Breast epithelium (tissue), 4 donors: ENCODE measurements around the gene RNF125. TPM values are rescaled to one million over a fixed set of nuclear protein-coding genes. Genes with fewer than 3 reads are reported as not detected.

Source experiments
- DNase-seq, 2 donors: peaks; one replicate each; pipeline ENCODE4 v3.0.0-alpha.2; 2019; ENCODE audit warnings: low spot score in 2 of 2
- H3K27ac ChIP-seq, 2 donors: fragments of 200-600 bp; sonication (generic) in 1 of 2; one replicate each; pipeline ENCODE4 v1.5.1; 2016 to 2019; ENCODE audit warnings: mild to moderate bottlenecking in 1 of 2
- H3K27me3 ChIP-seq, 2 donors: fragments of 200-600 bp; sonication (generic) in 1 of 2; one replicate each; pipeline versions ENCODE4 v1.5.1 to v1.6.0; 2017 to 2019; ENCODE audit warnings: control low read depth in 1 of 2, mild to moderate bottlenecking in 1 of 2
- H3K36me3 ChIP-seq: fragments of 200-600 bp; one replicate; pipeline ENCODE4 v1.5.1; 2019
- H3K4me1 ChIP-seq, 2 donors: fragments of 200-600 bp; sonication (generic); one replicate each; pipeline ENCODE4 v1.5.1; 2016 to 2019; ENCODE audit warnings: control low read depth in 1 of 2
- H3K4me3 ChIP-seq, 3 donors: fragments of 200-600 bp; sonication (generic); 1 replicate in 2 of 3; 2 replicates in 1 of 3; pipeline ENCODE4 v1.5.1; 2016 to 2019; ENCODE audit warnings: mild to moderate bottlenecking in 3 of 3, moderate library complexity in 2 of 3
- H3K9me3 ChIP-seq, 2 donors: fragments of 200-600 bp; sonication (generic) in 1 of 2; one replicate each; pipeline ENCODE4 v1.5.1; 2016 to 2019; ENCODE audit warnings: control low read depth in 1 of 2
- POLR2A ChIP-seq: fragments of 450-650 bp; IDR thresholded peaks from one replicate; pipeline ENCODE4 v1.6.1; 2016; ENCODE audit warnings: antibody characterized with exemption, mild to moderate bottlenecking, moderate library complexity
- POLR2AphosphoS5 ChIP-seq, 3 donors: sonication (generic); formaldehyde crosslinking; IDR thresholded peaks; one replicate each; pipeline ENCODE4 v1.6.1; 2017; ENCODE audit warnings: antibody characterized with exemption in 3 of 3
- intact Hi-C: fragments of 100-400 bp; cut with DNase I; formaldehyde crosslinking; loops from one replicate; pipeline ENCODE4 v1.15.1; 2023; ENCODE audit warnings: low total_unique reads
- total RNA-seq, 3 donors: library from RNA; depleted of rRNA; stranded (reverse); fragments of >200 nt; gene quantifications; one replicate each; pipeline ENCODE4 v1.1.0, GENCODE V29; 2016
- TF ChIP-seq, protein P1 (sequence below), 3 donors: fragments of 450-650 bp; IDR thresholded peaks; one replicate each; pipeline ENCODE4 v1.5.1; 2016 to 2017; ENCODE audit warnings: antibody characterized with exemption in 3 of 3, mild to moderate bottlenecking in 3 of 3, moderate library complexity in 3 of 3

The RNF125 gene
- total RNA-seq, 3 donors from 2014 or later: 4.5 to 9.3 (median 7.2) TPM

DNA sequence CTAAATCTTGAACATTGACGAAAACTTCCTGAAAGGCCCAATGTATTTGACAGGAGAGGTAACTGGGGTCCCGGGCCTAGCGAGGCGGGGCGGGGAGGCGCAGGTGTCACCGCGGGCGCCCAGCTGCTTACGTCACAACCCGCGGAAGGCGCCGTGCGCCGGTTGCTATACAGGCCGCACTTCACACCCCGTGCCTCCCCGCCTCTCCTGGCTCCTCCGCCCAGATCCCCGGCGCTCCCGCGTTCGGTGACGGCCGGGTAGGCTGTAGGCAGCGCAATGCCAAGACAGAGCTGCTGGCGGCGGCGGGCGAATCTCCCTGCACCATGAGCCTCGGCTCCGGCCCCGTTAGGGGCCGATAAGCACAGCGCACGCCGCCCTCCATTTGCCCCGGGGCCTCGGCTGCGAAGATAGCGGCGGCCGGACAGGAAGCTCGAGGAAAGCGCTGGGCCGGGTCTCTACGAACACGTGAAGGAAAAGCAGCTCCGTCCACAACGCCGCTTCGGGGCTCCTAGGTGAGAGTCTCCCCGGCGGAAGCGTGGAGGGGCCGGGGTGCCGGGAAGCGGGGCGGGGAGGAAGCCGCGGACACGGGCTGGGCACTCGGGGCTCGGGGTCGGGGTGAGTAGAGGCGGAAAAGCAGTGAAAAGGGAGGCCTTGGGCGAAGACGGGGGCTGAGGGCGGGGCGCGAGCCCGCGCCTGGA is 73.2 kb downstream of the RNF125 start, which contains the start of gene RNF138:
RNF138 (plus strand) TSS at position 151 of the 698 bp plus-strand sequence. CDS start 903 bp downstream, outside the sequence.
- no peaks in the 10 kb centered on the region for H3K9me3 ChIP-seq
- intact Hi-C loops: no loop called here
- TF ChIP-seq POLR2A (no peak), POLR2AphosphoS5 (IDR thresholded peaks at IDR 0.05) (peak; percentile 49 to 81 (median 80))
- TF ChIP-seq, protein P1, sequence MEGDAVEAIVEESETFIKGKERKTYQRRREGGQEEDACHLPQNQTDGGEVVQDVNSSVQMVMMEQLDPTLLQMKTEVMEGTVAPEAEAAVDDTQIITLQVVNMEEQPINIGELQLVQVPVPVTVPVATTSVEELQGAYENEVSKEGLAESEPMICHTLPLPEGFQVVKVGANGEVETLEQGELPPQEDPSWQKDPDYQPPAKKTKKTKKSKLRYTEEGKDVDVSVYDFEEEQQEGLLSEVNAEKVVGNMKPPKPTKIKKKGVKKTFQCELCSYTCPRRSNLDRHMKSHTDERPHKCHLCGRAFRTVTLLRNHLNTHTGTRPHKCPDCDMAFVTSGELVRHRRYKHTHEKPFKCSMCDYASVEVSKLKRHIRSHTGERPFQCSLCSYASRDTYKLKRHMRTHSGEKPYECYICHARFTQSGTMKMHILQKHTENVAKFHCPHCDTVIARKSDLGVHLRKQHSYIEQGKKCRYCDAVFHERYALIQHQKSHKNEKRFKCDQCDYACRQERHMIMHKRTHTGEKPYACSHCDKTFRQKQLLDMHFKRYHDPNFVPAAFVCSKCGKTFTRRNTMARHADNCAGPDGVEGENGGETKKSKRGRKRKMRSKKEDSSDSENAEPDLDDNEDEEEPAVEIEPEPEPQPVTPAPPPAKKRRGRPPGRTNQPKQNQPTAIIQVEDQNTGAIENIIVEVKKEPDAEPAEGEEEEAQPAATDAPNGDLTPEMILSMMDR (IDR thresholded peaks at IDR 0.05): peak in 2 of 3 donors; percentile 13 to 26

DNA sequence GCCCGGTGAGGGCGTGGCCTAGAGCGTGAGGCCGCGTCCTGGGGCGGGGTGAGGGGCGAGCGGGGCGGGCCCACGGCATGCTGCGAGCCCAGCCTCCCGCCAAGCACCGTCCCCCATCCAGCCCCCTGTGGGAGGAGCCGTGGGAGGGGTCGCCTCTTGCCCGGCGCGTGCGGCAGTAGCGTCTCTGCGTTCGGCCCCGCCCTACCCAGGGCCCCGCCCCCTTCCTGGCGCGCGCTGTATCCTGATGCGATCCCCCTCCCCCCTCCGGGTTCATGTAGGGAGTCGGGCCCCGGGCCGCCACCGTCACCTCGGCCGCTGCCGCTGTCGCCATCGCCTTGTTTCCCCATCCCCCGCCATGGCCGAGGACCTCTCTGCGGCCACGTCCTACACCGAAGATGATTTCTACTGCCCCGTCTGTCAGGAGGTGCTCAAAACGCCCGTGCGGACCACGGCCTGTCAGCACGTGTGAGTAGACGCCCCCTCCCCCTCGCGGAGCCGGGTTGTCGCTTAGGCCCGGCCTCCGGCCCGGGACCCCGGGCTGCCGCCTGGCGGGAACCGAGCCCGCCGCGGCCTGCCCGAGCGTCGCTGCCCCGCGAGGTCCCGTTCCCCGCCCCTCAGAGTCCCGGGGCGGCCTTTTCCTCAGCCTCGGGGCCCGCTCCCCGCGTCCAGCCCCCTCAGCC is 73.9 kb downstream of the RNF125 start:
- Histone ChIP-seq H3K4me1 (peaks cover 0 to 4% of the 10 kb centered on the region in 2 donors), H3K36me3 (no peaks in the 10 kb centered on the region), H3K27me3 (no peaks in the 10 kb centered on the region), H3K27ac (peak overlapping the region; percentile 98 to 100), H3K4me3 (peak overlapping the region; percentile 87 to 92 (median 91)), H3K9me3 (no peaks in the 10 kb centered on the region)
- TF ChIP-seq, protein P1 (IDR thresholded peaks at IDR 0.05): no peak
- TF ChIP-seq POLR2A (peak; percentile 23), POLR2AphosphoS5 (IDR thresholded peaks at IDR 0.05) (peak; percentile 47 to 85 (median 80))
- intact Hi-C loops: no loop called here
- peak; percentile 97 to 98 for DNase-seq

More for the DNA sequence above, 73.2 kb downstream of the RNF125 start, which contains the start of gene RNF138:
- Histone ChIP-seq H3K27me3 (no peaks in the 10 kb centered on the region), H3K27ac (peak within 1 kb of the TSS; percentile 98 to 100), H3K4me3 (peak within 1 kb of the TSS; percentile 87 to 92 (median 91)), H3K4me1 (no peaks in the 10 kb centered on the region), H3K36me3 (no peaks in the 10 kb centered on the region)
- peak; percentile 84 to 85 for DNase-seq

DNA sequence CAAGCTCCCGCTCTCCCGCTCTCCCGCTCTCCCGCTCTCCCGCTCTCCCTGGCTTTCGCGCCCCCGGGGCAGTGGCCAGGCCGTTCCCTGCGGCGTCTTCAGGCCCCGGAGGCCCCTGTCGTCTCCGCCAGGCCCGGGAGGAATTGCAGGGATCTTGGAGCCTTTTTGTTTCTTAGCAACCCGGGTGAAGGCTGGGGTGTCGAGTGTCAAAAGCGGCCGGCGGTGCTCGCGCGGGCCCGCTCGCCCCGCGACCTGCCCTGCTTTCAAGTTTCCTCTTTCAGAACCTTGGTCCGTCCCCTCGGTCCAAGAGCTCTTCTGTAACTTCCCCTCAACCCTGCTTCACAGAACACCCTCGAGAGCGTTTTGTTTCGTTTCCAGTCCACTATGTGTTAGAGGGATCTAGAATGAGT is 74.5 kb downstream of the RNF125 start:
- peaks cover 0 to 4% of the 10 kb centered on the region in 2 donors for H3K4me1 ChIP-seq
- no peaks in the 10 kb centered on the region for H3K36me3 ChIP-seq
- H3K9me3 ChIP-seq: no peaks in the 10 kb centered on the region
- no peaks in the 10 kb centered on the region for H3K27me3 ChIP-seq
- peak overlapping the region; percentile 98 to 100 for H3K27ac ChIP-seq
- peak overlapping the region; percentile 87 to 92 (median 91) for H3K4me3 ChIP-seq
- no peak for TF ChIP-seq POLR2A
- TF ChIP-seq, protein P1 (IDR thresholded peaks at IDR 0.05): no peak
- TF ChIP-seq POLR2AphosphoS5 (IDR thresholded peaks at IDR 0.05): no peak
- intact Hi-C loops: no loop called here
- peak in 1 of 2 donors; percentile 26 for DNase-seq

DNA sequence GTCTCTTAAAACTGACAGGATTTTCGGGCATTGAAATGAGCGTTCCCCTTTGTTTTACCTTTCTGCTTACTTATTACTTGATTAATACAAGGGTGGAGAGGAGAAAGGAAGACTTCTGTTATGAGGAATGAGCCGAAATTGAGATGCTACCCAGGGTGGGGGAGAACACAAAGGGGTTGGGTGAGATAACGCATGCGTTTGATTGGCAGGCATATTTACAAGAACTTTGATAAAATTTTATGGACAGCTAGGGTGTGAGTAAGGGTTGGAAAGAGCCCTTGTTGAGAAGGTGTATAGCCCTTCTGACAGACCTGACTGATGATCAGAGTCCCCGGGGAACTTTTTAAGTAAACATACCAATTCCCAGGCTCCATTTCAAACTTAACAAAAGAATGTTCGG is 74.9 kb downstream of the RNF125 start:
- intact Hi-C loops: no loop called here

More for the DNA sequence above, 74.9 kb downstream of the RNF125 start:
- no peak for TF ChIP-seq POLR2A
- TF ChIP-seq, protein P1 (IDR thresholded peaks at IDR 0.05): no peak
- TF ChIP-seq POLR2AphosphoS5 (IDR thresholded peaks at IDR 0.05): no peak
- Histone ChIP-seq H3K27ac (peak overlapping the region; percentile 98 to 100), H3K9me3 (no peaks in the 10 kb centered on the region), H3K4me3 (peak overlapping the region; percentile 87 to 92 (median 91)), H3K27me3 (no peaks in the 10 kb centered on the region), H3K36me3 (no peaks in the 10 kb centered on the region), H3K4me1 (peaks cover 0 to 4% of the 10 kb centered on the region in 2 donors)
- no peak for DNase-seq
